Smooth muscle cell (in vitro differentiated cells): ENCODE data around the gene MLIP. TPM values are rescaled to one million over a fixed set of nuclear protein-coding genes. Genes with fewer than 3 reads are reported as not detected.

Experiments used
- DNase-seq: peaks from one replicate; lab custom pipeline; 2025; ENCODE audit not compliant: unreplicated experiment; lab: John Stamatoyannopoulos, UW
- H2AFZ ChIP-seq: fragments of 200-600 bp; sonication (generic); 2 replicates; pipeline ENCODE4 v1.6.0; 2016; ENCODE audit warnings: antibody characterized with exemption, low read depth, mild to moderate bottlenecking
- H3F3A ChIP-seq: fragments of 200-600 bp; sonication (generic); 2 replicates; pipeline ENCODE4 v1.6.0; 2017; ENCODE audit warnings: antibody characterized with exemption, low read depth
- H3K27ac ChIP-seq: fragments of 200-600 bp; sonication (generic); 2 replicates; pipeline ENCODE4 v1.5.1; 2016; ENCODE audit warnings: low read depth, mild to moderate bottlenecking
- H3K27me3 ChIP-seq: fragments of 200-600 bp; sonication (generic); 2 replicates; pipeline ENCODE4 v1.6.1; 2016; ENCODE audit warnings: low read depth, mild to moderate bottlenecking
- H3K36me3 ChIP-seq: fragments of 200-600 bp; sonication (generic); 2 replicates; pipeline ENCODE4 v1.5.1; 2016; ENCODE audit warnings: low read depth
- H3K4me1 ChIP-seq: fragments of 200-600 bp; sonication (generic); 2 replicates; pipeline ENCODE4 v1.5.1; 2016; ENCODE audit warnings: low read depth
- H3K4me2 ChIP-seq: fragments of 200-600 bp; sonication (generic); 2 replicates; pipeline ENCODE4 v1.6.0; 2016; ENCODE audit warnings: mild to moderate bottlenecking
- H3K4me3 ChIP-seq: fragments of 200-600 bp; sonication (generic); 2 replicates; pipeline ENCODE4 v1.5.1; 2016; ENCODE audit warnings: mild to moderate bottlenecking
- H3K79me2 ChIP-seq: fragments of 200-600 bp; sonication (generic); 2 replicates; pipeline ENCODE4 v1.6.0; 2016; ENCODE audit warnings: low read depth, mild to moderate bottlenecking
- H3K9ac ChIP-seq: fragments of 200-600 bp; sonication (generic); 2 replicates; pipeline ENCODE4 v1.6.0; 2016; ENCODE audit warnings: low read depth
- H3K9me3 ChIP-seq: fragments of 200-600 bp; sonication (generic); replicated peaks from 2 replicates; pipeline ENCODE4 v1.5.1; 2016; ENCODE audit warnings: low read depth
- H4K20me1 ChIP-seq: fragments of 200-600 bp; sonication (generic); 2 replicates; pipeline ENCODE4 v1.6.0; 2016; ENCODE audit warnings: low read depth
- WGBS: methylation state at CpG from one replicate; pipeline ENCODE4 v1.1.7; 2016; ENCODE audit warnings: low lambda C conversion rate; 5-methylcytosine and 5-hydroxymethylcytosine counted together
- polyA plus RNA-seq: library from polyadenylated mRNA; unstranded; fragments of >200 nt; fragmentation: Nextera tagmentation; extraction: Ambion mirVana; gene quantifications from 2 replicates; pipeline ENCODE4 v1.2.1, GENCODE V29; 2016
- total RNA-seq: library from RNA; depleted of rRNA; stranded (reverse); fragments of >200 nt; gene quantifications from 2 replicates; pipeline ENCODE4 v1.2.3, GENCODE V29; 2014
- TF ChIP-seq, protein P1 (sequence below): fragments of 200-600 bp; sonication (generic); IDR thresholded peaks from 2 replicates; pipeline ENCODE4 v1.5.1; 2017; ENCODE audit warnings: borderline replicate concordance, mild to moderate bottlenecking, antibody characterized with exemption; ENCODE audit not compliant: insufficient read depth, poor library complexity, severe bottlenecking

Gene MLIP
- total and polyA plus RNA-seq, 2 experiments from 2014 or later, result not detected

DNA sequence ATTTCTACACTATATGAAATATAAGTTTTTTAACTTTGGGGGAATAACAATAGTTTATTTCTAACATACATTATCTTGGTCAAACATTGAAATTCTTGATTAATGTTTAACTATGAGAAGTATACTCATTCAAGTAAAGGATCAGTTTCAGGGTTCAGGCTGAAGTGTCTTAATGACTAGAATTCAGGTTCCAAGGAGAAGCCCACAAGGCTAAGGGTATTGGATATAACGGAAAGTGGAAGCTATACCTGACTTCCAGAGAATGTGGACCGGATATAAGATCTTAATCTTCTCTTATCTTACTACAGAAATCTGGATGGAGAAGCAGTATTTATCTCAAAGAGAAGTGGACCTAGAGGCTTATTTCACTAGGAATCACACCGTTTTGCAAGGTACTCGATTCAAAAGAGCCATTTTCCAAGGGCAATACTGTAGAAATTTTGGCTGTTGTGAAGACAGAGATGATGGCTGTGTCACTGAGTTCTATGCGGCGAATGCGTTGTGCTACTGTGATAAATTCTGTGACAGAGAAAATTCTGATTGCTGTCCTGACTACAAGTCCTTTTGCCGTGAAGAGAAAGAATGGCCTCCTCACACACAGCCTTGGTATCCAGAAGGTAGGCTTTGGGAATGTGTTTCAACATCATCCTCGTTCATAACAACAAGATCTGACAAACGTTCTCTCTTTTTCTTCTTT lies 197.2 kb downstream of the MLIP start, which contains the start of gene TINAG:
Gene TINAG, plus strand, starts transcription at position 153 of the 697 bp plus-strand sequence. Its CDS starts 110 bp downstream, at position 263.
- Histone ChIP-seq H3K36me3 (no peaks in the 10 kb centered on the region), H3K4me1 (no peaks in the 10 kb centered on the region), H3K4me2 (no peak within 1 kb of the TSS), H3K79me2 (no peaks in the 10 kb centered on the region), H3F3A (no peaks in the 10 kb centered on the region), H3K9ac (no peak within 1 kb of the TSS), H4K20me1 (no peaks in the 10 kb centered on the region), H3K4me3 (no peak within 1 kb of the TSS), H2AFZ (no peak within 1 kb of the TSS), H3K9me3 (no peaks in the 10 kb centered on the region), H3K27ac (no peak within 1 kb of the TSS), H3K27me3 (no peaks in the 10 kb centered on the region)
- DNase-seq, result no peak
- TF ChIP-seq, protein P1, sequence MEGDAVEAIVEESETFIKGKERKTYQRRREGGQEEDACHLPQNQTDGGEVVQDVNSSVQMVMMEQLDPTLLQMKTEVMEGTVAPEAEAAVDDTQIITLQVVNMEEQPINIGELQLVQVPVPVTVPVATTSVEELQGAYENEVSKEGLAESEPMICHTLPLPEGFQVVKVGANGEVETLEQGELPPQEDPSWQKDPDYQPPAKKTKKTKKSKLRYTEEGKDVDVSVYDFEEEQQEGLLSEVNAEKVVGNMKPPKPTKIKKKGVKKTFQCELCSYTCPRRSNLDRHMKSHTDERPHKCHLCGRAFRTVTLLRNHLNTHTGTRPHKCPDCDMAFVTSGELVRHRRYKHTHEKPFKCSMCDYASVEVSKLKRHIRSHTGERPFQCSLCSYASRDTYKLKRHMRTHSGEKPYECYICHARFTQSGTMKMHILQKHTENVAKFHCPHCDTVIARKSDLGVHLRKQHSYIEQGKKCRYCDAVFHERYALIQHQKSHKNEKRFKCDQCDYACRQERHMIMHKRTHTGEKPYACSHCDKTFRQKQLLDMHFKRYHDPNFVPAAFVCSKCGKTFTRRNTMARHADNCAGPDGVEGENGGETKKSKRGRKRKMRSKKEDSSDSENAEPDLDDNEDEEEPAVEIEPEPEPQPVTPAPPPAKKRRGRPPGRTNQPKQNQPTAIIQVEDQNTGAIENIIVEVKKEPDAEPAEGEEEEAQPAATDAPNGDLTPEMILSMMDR, result no peak
- 91% methylated on average over 10 of the region's 10 CpGs for WGBS

DNA sequence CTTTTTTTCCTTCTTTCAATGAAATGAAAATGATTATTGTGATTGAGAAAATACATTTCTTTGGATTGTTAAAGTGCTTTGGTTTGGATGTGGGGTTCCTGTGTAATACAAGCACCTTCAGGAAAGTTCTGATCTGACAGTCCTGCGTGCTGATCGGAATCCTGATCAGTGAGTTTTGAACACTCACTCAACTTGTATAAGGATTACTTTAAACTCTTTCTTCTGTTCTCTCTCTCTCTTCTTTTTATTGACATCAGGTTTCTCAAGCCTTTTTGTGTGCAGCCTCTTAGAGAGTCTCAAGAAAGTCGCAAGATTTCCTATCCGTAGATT lies 197.7 kb downstream of the MLIP start:
- no peaks in the 10 kb centered on the region for H3K9me3 ChIP-seq
- no peak for DNase-seq
- no peak overlapping the region for H3K4me3 ChIP-seq
- H3K36me3 ChIP-seq, result no peaks in the 10 kb centered on the region
- H3K9ac ChIP-seq, result no peak overlapping the region
- H3K27me3 ChIP-seq, result no peaks in the 10 kb centered on the region
- TF ChIP-seq, protein P1, result no peak
- H3K27ac ChIP-seq, result no peak overlapping the region
- WGBS, result 92% methylated on average over 4 of the region's 4 CpGs
- H2AFZ ChIP-seq, result no peak overlapping the region
- no peaks in the 10 kb centered on the region for H4K20me1 ChIP-seq
- no peaks in the 10 kb centered on the region for H3K79me2 ChIP-seq
- H3K4me2 ChIP-seq, result no peak overlapping the region
- no peaks in the 10 kb centered on the region for H3K4me1 ChIP-seq
- H3F3A ChIP-seq, result no peaks in the 10 kb centered on the region

DNA sequence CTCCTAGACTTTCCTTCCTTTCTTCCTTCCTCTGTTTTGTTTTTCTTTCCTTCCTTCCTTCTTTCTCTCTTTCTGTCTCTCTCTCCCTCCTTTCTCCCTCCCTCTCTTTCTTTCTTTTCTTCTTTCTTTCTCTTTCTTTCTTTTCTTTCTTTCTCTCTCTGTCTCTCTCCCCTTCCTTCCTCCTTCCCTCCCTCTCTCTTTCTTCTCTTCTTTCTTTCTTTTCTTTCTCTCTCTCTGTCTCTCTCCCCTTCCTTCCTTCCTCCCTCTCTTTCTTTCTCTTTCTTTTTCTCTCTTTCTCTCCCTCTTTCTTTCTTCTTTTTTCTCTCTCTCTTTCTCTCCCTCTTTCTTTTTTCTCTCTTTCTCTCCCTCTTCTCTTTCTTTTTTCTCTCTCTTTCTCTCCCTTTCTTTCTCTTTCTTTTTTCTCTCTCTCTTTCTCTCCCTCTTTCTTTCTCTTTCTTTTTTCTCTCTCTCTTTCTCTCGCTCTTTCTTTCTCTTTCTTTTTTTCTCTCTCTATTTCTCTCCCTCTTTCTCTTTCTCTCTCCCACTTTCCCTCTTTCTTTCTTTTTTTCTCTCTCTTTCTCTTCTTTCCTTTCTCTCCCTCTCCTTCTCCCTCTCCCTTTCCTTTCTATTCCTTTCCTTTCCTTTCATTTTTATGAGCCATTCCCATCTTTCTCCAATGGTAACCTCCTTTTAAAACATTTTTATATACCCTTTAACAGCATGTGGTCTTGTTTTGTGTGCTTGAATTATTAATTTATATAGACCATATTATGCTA lies 199.3 kb downstream of the MLIP start:
- no peak overlapping the region for H3K9ac ChIP-seq
- no peak overlapping the region for H3K4me2 ChIP-seq
- H3K9me3 ChIP-seq, result no peaks in the 10 kb centered on the region
- no peaks in the 10 kb centered on the region for H3K36me3 ChIP-seq
- H2AFZ ChIP-seq, result peak overlapping the region; percentile 54
- H3K27me3 ChIP-seq, result no peaks in the 10 kb centered on the region
- DNase-seq, result no peak
- WGBS, result 80% methylated on average over 1 of the region's 1 CpG
- H4K20me1 ChIP-seq, result no peaks in the 10 kb centered on the region
- no peak overlapping the region for H3K27ac ChIP-seq
- H3K4me3 ChIP-seq, result no peak overlapping the region
- H3K79me2 ChIP-seq, result no peaks in the 10 kb centered on the region
- no peaks in the 10 kb centered on the region for H3F3A ChIP-seq
- TF ChIP-seq, protein P1, result no peak
- no peaks in the 10 kb centered on the region for H3K4me1 ChIP-seq
